Measurements from ENCODE around the gene IGSF21.

- TF ChIP-seq CTCF (IDR thresholded peaks at IDR 0.05; ENCODE audit: low read length) = peak; percentile 42; the same call in 1 of the 2 replicates
- no peak for TF ChIP-seq EZH2 (IDR thresholded peaks at IDR 0.05; ENCODE audit: borderline replicate concordance, low read length)
Measured at GRCh38 chr1:18324246-18324645, 216.6 kb downstream of the IGSF21 start.

Measured in OCI-LY1 (cell line).